Measurements from ENCODE around the gene ADK.
"Not testable (repeated sequence)": the region's sequence is repeated elsewhere in the genome, so short reads cannot be mapped to it uniquely, and the experiment has no call there.

ADK gene

DNA sequence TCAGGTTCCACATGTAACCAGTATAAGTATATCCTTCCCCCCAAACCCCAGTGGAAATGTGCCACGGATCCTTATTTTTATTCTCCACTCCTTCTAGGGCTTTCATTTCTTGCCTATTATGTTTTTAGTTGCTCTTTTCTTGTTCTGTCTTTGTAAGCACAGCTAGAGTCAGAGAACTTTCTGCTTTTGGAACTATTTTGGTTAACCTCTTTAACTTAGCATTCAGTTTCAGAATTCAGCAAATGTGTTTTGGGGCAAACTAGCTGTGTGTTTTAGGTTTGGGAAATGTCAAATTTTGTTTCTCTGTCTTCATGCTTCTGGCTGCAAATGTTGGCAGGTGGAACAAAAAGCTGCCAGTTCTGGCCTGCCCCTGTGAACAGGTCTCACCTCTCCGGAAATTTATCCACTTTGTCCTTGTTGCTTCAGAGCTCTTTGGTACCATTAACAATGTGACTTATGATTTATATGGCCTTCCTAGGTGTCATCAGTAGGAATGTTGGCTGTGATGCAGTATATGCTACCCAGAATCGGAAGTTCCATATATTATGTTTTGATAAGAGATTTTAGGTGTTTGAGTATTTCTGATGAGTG, 156.1 kb downstream of the ADK start:
- no peak for DNase-seq

DNA sequence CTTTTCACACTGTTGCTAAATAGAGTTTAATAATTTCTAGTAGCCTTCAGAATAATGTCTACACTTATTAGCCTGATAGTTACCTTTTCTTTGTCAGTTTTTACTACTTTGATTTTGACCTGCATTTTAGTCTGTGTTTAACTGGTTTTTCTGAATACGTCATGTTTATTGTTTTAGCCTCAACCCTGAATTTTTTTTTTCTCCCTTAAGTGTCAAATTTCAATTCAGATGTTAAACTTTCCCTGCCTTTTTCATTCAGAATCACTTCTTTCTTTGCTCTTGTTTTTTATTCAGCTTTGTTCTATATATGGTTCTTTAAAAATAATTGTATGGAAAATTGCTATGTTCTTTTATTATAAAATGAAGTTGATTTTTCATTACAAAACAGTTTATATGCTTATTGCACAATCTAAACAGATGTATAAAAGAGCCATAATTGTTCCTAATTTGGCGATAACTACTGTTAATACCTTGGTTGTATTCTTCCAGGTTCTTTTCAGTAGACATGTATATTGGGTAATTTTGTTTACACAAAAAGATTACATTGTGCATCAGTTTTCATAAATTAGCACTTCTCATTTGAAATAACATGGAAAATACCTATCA, 159.7 kb downstream of the ADK start:
- no peak for DNase-seq

DNA sequence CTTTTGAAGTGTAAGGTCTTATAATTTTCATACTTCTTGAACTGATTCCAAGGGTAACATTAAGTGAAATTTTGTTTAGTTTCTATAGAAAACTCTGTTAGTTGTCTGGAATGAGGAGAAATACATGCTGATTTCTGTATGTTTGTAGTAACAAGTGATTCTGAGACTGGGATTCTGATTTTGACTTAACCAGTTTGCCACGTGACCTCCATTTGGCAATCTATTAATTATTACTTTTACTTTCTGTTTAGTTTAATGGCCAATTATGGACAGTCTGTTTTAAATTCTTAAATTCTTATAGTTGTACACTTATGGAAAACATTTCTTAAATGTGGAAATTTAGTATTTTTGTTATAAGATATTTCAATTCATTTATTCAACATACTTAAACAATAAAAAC, 163.1 kb downstream of the ADK start:
- DNase-seq = no peak

DNA sequence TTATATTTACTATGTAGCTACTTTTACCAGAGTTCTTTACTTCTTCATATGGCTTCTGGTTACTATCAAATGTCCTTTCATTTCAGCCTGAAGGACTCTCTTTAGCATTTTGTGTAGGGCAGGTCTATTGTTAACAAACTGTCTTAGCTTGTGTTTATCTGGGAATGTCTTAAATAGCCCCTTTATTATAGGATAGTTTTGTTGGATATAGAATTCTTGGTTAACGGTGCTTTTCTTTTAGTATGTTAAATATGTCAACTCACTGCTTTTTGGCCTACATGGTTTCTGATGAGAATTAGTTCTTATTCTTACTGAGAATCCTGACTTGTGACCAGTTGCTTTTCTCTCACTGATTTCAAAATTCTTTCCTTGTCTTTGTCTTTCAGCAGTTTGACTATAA, 169.0 kb downstream of the ADK start:
- DNase-seq = no peak

DNA sequence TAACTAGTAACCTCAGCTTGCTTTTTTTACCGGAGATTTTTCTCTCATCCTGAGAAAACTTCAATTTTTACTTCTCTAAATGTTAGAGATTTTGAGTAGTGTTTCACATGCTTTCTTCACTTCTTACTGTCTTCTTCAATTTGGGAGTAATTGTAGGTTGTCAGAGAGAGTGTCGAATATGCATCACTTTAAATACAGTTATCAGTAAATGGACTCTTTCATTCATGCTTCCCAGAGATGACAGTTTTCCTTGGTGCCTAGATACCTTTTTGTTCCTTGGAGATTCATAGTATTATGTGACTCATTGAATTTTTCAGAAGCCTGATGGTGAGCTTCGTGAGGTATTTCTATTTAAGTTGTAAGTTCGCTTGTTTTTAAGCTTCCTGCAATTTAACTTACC, 169.7 kb downstream of the ADK start:
- no peak for DNase-seq

DNA sequence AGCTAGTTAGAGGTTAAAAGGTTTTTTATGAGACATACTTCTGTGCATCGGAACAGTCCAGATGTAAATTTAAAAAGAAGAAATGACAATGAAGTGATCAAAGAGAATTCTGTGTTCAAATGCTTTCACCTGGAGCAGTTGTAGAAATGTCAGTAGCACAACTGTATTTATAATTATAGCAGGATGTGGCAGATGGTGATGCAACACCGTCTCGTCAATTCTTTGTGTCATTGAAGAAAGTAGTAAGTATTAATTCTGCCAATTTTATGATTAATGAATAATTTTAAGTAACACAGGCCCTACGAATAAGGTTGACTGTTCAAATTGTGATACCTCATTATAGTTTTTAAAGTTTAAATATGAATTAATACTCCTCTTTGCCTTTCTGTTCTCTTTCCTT, 171.1 kb downstream of the ADK start:
- no peak for DNase-seq

DNA sequence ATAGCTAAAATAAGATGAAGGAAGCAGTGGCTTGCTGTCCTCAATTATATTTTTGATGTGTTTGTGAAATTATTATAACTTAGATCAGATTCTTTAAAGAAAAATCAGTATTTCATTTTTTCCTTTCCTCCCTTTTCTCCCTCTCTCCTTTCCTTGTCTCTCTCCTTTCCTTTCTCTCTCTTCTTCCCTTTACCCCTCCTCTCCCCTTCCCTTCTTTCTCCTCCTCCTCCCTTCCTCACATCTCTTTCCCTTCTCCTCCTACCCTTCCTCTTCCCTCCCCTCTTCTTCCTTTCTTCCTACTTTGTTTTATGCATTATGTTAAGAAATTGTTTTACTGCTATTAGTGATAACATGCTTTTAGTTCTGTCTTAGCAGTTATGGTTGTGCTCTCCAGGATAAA, 171.5 kb downstream of the ADK start:
- DNase-seq = no peak

DNA sequence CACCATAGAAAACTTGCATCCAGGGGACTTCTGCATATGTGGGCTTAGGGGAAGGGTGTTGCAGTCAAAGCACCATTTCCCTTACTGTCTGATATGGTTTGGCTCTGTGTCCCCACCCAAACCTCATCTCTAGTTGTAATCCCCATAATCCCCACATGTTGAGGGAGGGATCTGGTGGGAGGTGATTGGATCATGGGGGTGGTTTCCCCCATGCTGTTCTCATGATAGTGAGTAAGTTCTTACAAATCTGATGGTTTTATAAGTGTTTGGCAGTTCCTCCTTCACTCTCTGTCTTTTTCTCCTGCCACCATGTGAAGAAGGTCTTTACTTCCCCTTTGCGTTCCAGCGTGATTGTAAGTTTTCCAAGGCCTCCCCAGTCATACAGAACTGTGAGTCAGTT, 177.4 kb downstream of the ADK start:
- DNase-seq = no peak

DNA sequence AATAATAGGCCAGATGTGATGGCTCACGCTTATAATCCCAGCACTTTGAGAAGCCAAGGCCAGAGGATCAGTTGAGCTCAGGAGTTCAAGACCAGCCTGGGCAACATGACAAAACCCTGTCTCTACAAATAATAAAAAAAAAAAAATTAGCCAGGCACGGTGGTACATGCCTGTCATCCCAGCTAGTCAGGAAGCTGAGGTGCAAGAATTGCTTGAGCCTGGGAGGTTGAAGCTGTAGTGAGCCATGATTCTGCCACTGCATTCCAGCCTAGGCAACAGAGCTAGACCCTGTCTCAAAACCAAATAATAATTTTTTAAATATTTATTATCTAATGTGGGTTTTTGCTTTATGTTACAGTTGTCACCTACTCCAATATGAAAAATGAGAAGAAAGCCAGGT, 178.9 kb downstream of the ADK start:
- DNase-seq = no peak

DNA sequence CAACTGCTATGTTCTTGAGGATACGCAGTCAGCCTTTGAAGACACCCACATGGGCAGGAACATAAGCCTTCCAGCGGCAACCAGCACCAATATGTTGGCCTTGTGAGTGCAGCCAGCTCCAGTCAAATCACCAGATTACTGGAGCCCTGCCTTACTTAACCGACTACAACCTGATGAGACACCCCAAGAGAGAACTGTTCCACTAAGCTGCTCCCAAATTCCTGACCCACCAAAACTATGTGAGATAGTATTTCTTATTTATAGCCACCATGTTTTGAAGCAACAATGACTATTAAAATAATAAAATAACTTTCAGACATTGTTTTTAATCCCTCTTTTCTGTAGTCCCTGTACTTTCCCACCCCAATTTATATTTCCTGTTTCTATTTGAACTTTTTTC, 179.6 kb downstream of the ADK start:
- DNase-seq = no peak

DNA sequence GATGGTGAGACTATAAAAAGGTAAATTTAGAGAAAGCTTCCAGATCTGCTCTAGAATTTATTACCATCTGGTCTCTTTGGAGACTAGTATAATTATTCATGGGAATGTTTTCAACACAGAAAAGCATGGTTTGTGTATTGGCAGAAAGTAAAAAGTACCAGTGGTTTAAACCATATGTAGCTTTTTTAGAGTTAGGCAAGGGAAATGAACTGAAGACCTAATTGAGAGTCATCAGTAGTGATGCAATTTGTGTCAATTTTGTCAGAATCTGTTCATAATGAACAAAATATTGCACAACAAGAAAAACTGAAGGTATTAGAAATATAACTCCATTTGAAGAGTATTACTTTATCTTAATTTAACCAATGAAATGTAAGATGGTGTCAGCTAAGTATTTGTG, 181.4 kb downstream of the ADK start:
- no peak for DNase-seq

DNA sequence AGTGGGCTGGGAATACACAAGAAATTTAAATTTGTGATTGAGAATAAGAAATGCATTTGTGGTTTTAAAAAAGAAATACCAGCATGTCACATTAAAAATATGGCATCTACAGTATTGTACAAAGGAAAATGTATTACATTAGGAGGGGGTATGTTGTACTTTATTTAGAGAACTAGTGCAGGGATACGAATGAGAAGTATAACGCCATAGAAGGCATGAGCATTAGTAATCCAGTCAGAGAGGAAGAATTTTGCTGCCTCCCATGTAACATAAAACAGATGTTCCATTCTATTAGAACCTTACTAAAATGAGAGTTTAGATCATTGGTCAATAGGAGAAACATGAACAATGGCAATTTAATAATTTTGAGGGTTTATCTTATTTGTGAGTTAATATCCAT, 182.2 kb downstream of the ADK start:
- DNase-seq = no peak

DNA sequence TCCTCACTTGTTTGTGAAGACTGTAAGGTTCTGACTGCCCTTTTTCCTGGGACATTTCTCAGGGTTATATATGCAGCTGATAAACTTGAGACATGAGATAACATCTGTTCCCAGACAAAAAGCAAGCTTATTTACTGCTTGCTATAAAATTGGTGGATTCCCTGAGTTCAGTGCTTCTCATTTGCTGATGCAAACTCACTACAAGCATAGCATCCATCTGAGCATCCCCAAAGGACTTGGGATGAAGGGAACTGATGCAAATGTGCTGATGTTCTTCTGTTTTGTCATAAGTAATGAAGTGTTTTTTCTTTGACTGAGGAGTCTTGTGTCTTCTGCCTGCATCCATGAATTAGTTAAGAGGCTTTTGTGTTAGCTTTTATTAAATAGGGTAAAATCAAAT, 183.2 kb downstream of the ADK start:
- no peak for DNase-seq

DNA sequence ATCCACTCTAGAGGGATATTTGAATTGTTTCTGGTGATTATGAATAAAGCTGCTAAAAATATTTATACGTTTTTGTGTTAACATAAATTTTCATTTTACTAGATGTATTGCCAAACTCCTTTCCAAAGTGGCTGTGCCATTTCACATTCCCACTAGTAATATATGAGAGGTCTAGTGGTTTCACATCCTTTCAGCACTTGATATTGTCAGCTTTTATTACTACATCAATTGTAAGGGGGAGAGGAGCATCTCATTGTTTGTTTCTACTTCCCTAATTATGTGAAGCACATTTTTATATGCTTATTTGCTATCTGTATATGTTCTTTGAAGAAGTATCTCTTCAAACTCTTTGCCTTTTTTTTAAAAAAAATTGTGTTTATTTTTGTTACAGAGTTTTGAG, 184.5 kb downstream of the ADK start:
- no peak for DNase-seq

DNA sequence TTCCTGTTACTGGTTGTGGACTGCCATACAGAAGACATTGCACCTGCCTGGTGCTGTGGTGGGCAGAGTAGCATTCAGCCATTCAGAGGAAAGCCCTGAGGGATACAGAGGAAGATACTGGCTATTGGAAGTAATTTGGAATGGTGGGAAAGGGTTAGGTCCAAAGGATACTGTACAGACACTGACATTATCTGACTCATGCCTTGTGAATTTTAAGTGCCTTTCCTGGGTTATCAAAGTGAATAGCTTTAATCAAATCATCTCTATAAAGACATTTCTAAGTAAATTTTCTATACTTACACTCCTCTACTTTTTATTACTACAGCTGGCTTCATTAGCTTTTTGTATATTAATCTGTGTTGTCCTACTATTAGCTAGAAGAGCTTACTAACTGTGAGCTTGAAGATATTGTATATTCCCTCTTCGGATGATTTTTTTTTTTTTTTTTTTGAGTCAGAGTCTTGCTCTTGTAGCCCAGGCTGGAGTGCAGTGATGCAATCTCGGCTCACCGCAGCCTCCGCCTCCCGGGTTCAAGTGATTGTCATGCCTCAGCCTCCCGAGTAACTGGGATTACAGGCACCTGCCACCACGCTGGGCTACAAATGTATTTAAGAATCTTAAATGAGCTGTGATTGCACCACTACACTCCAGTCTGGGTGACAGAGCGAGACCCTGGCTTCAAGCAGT, 186.5 kb downstream of the ADK start:
- no peak for DNase-seq

DNA sequence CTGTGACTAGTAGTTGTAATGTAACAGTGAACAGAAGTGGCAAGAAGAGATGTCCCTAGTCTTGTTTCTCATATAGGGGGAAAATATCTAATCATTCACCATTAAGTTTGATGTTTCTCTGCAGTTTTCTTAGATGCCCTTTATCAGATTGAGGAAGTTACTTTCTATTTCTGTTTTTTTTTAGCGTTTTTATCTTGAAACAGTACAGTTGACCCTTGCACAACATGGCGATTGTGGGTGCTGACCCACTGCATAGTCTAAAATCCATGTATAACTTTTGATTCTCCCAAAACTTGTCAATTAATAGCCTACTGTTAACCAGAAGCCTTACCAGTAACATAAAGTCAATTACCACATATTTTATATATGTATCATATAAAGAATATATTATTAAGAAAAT, 192.0 kb downstream of the ADK start:
- no peak for DNase-seq

DNA sequence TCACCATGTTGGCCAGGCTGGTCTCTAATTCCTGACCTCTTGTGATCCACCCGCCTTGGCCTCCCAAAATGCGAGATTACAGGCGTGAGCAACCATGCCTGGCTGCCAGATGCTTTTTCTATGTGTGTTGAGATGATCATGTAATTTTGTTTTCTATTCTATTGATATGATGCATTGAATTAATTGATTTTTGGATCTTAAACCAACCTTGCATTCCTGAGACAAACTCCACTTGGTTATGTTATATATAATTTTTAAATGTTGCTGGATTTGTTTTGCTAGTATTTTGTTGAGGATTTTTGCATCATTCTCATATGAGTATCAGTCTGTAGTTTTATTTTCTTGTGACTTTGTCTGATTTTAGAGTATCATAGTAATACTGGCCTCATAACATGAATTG, 192.8 kb downstream of the ADK start:
- DNase-seq = no peak

DNA sequence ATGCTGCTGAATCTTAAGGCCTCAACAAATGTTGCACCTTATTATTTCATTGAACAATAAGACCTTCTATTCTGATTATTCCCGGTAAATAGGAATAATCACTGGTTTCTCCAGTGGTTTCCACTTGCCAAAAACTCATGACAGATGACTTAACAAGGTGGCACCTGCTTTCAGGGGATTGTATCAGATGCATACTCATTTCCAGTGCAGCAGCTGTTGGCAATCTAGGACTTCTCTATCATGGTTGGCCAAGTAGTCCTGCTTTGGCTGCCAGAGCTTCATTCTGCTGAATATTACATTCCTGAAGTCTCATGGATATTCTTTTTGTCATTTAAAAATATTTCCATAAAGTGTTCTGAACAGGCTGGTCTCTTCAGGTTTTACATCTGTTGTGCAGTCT, 193.3 kb downstream of the ADK start:
- DNase-seq = no peak

DNA sequence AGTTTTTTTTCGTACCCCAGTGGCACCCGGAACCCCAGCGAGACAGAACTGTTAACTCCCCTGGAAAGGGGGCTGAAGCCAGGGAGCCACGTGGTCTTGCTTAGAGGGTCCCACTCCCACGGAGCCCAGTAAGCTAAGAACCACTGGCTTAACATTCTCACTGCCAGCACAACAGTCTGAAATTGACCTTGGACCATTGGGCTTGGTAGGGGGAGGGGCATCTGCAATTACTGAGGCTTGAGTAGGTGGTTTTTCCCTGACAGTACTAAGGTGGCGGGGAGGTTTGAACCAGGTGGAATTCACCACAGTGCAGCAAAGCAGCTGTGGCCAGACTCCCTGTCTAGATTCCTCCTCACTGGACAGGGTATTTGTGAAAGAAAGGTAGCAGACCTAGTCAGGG, 196.5 kb downstream of the ADK start:
- no peak for DNase-seq

DNA sequence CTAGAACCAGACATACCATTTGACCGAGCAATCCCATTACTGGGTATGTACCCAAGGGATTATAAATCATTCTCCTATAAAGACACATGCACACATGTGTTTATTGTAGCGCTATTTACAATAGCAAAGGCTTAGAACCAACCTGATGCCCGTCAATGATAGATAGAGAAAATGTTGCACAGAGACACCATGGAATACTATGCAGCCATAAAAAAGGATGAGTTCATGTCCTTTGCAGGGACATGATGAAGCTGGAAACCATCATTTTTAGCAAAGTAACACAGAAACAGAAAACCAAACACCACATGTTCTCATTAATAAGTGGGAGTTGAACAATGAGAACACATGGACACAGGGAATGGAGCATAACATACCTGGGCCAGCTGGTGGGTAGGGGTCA, 202.0 kb downstream of the ADK start:
- not testable (repeated sequence) for DNase-seq

DNA sequence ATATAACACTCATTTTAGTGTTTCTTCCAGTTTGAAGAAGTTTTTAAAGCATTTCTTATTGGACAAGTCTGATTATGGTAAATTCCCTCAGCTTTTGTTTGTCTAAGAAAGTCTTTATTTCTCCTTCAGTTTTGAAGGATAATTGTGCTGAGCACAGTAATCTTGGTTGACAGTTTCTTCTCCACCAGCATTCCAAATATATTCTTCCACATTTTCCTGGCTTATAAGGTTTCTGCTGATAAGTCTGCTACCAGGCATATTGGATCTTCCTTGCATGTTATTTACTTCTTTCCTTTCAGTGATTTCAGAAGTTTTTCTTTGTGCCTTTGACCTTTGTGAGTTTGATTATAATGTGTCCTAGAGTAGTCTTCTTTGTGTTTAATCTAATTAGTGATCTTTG, 210.7 kb downstream of the ADK start:
- DNase-seq = no peak

DNA sequence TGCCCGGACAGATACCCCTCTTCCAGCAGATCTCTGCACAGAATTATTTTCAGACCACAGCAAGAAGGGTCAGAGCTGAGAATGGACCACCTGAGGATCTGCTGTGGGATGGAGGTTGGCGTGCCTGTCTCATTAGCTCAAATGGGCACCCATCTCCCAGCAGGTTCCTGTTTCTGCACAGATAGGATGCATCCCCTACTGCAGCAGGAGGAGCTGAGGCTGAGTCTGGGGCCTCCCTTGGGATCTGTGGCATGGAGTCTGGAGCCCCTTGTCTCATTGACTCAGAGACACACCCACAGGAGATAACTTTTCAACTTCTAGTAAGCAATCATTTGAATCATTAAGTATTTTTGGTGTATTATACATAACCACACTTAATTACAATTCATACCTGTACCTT, 212.7 kb downstream of the ADK start:
- DNase-seq = no peak

DNA sequence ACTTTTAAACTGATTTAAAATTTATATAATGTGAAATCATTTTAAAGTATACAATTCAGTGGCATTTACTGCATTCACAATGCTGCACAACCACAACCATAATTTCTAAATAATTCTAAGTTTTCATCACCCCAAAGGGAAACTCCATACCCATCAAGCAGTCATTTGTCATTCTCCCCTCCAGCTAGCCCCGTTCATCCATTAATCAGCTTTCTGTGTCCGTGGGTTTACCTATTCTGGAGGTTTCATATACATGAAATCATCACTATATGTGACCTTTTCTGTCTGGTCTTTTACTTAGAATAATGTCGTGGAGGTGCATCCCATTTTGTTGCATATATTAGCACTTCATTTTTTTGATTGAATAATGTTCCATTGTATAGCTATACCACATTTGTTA, 214.1 kb downstream of the ADK start:
- no peak for DNase-seq

DNA sequence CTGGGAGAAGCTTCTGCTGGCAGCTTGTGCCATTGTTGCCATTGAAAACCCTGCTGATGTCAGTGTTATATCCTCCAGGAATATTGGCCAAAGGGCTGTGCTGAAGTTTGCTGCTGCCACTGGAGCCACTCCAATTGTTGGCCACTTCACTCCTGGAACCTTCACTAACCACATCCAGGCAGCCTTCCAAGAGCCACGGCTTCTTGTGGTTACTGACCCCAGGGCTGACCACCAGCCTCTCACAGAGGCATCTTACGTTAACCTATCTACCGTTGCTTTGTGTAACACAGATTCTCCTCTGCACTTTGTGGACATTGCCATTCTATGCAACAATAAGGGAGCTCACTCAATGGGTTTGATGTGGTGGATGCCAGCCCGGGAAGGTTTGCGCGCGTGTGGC, 220.7 kb downstream of the ADK start:
- no peak for DNase-seq

DNA sequence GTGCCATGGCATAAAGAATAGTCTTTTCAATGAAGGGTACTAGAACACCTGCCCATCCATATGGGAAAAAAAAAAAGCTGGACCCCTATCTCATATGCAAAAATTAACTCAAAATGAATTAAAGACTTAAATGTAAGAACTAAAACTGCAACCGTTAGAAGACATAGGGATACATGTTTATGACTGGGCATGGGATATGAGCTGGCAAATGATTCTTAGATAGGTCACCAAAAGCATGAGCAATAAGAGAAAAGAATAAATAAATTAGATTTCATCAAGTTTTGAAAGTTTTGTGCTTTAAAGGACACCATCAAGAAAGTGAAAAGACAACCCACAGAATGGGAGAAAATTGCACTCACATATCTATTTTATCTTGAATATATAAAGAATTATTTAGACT, 222.0 kb downstream of the ADK start:
- DNase-seq = no peak
